Liver (tissue), 9 donors: ENCODE results near the gene OTOF. TPM values are rescaled to one million over a fixed set of nuclear protein-coding genes. Genes with fewer than 3 reads are reported as not detected.

Experiments
- DNase-seq: peaks from one replicate; pipeline ENCODE4 v3.0.0-alpha.2; 2017; ENCODE audit warnings: low spot score
- H3K27ac ChIP-seq, 2 donors: one replicate each; pipeline ENCODE4 v1.7.0; 2013; ENCODE audit warnings: inconsistent platforms in 2 of 2, low read length in 2 of 2, control low read depth in 1 of 2, low read depth in 1 of 2, mild to moderate bottlenecking in 1 of 2
- H3K27me3 ChIP-seq, 4 donors: one replicate each; pipeline versions ENCODE4 v1.6.1 to v1.7.0; 2013; ENCODE audit warnings: low read length in 3 of 4, inconsistent platforms in 1 of 4, mild to moderate bottlenecking in 1 of 4, moderate library complexity in 1 of 4; ENCODE audit not compliant: control insufficient read depth in 4 of 4, insufficient read depth in 4 of 4
- H3K36me3 ChIP-seq, 4 donors: one replicate each; pipeline versions ENCODE4 v1.6.1 to v1.7.0; 2013; ENCODE audit warnings: low read length in 3 of 4, mild to moderate bottlenecking in 3 of 4, low read depth in 1 of 4, moderate library complexity in 1 of 4; ENCODE audit not compliant: control insufficient read depth in 4 of 4, insufficient read depth in 3 of 4
- H3K4me1 ChIP-seq, 4 donors: one replicate each; pipeline versions ENCODE4 v1.6.1 to v1.7.0; 2013; ENCODE audit warnings: low read length in 3 of 4, mild to moderate bottlenecking in 3 of 4, moderate library complexity in 1 of 4; ENCODE audit not compliant: control insufficient read depth in 4 of 4, insufficient read depth in 4 of 4
- H3K4me3 ChIP-seq, 3 donors: one replicate each; pipeline versions ENCODE4 v1.6.1 to v1.7.0; 2013; ENCODE audit warnings: low read length in 3 of 3, control low read depth in 1 of 3, low read depth in 1 of 3, mild to moderate bottlenecking in 1 of 3
- H3K9ac ChIP-seq, 2 donors: one replicate each; pipeline ENCODE4 v1.7.0; 2013; ENCODE audit warnings: low read length in 2 of 2, mild to moderate bottlenecking in 2 of 2, moderate library complexity in 2 of 2, control low read depth in 1 of 2, low read depth in 1 of 2
- H3K9me3 ChIP-seq, 4 donors: one replicate each; pipeline versions ENCODE4 v1.6.1 to v1.7.0; 2013; ENCODE audit warnings: low read length in 3 of 4; ENCODE audit not compliant: control insufficient read depth in 4 of 4
- ATF3 ChIP-seq: IDR thresholded peaks from 2 replicates; pipeline ENCODE4 v1.6.1; 2016; ENCODE audit warnings: antibody characterized with exemption
- CTCF ChIP-seq: fragments of 150-350 bp; IDR thresholded peaks from 2 replicates; pipeline ENCODE4 v1.5.1; 2017; ENCODE audit warnings: improper control_type of control experiment, low read depth, low read length; ENCODE audit not compliant: missing input control
- EGR1 ChIP-seq, 2 donors: IDR thresholded peaks; 2 replicates each; pipeline ENCODE4 v1.6.1; 2016 to 2018; ENCODE audit warnings: antibody characterized with exemption in 2 of 2, low read depth in 2 of 2
- FOXA1 ChIP-seq: IDR thresholded peaks from 2 replicates; pipeline ENCODE4 v1.6.1; 2016; ENCODE audit warnings: antibody characterized with exemption
- FOXA2 ChIP-seq: IDR thresholded peaks from 2 replicates; pipeline ENCODE4 v1.6.1; 2016; ENCODE audit warnings: antibody characterized with exemption
- HNF4A ChIP-seq, 2 donors: conservative IDR thresholded peaks; 2 replicates each; pipeline ENCODE4 v1.6.1; 2016; ENCODE audit warnings: antibody characterized with exemption in 2 of 2, mild to moderate bottlenecking in 2 of 2
- HNF4G ChIP-seq: IDR thresholded peaks from 2 replicates; pipeline ENCODE4 v1.6.1; 2016; ENCODE audit warnings: antibody characterized with exemption
- JUND ChIP-seq, 2 donors: IDR thresholded peaks; 2 replicates each; pipeline ENCODE4 v1.6.1; 2016; ENCODE audit warnings: antibody characterized with exemption in 2 of 2
- MAX ChIP-seq: IDR thresholded peaks from 2 replicates; pipeline ENCODE4 v1.6.1; 2016; ENCODE audit warnings: antibody characterized with exemption
- NR2F2 ChIP-seq: IDR thresholded peaks from 2 replicates; pipeline ENCODE4 v1.6.1; 2016; ENCODE audit warnings: antibody characterized with exemption
- RAD21 ChIP-seq, 2 donors: IDR thresholded peaks; 2 replicates each; pipeline ENCODE4 v1.6.1; 2016; ENCODE audit warnings: antibody characterized with exemption in 2 of 2, mild to moderate bottlenecking in 2 of 2
- REST ChIP-seq: IDR thresholded peaks from 2 replicates; pipeline ENCODE4 v1.6.1; 2016; ENCODE audit warnings: antibody characterized with exemption, mild to moderate bottlenecking
- RXRA ChIP-seq, 2 donors: IDR thresholded peaks; 2 replicates each; pipeline ENCODE4 v1.6.1; 2017 to 2018; ENCODE audit warnings: antibody characterized with exemption in 2 of 2, mild to moderate bottlenecking in 1 of 2
- SP1 ChIP-seq: IDR thresholded peaks from 2 replicates; pipeline ENCODE4 v1.6.1; 2018; ENCODE audit warnings: antibody characterized with exemption, mild to moderate bottlenecking
- TAF1 ChIP-seq: conservative IDR thresholded peaks from 2 replicates; pipeline ENCODE4 v1.6.1; 2016; ENCODE audit warnings: antibody characterized with exemption, mild to moderate bottlenecking
- YY1 ChIP-seq: IDR thresholded peaks from 2 replicates; pipeline ENCODE4 v1.6.1; 2016; ENCODE audit warnings: antibody characterized with exemption, mild to moderate bottlenecking
- ZBTB33 ChIP-seq: IDR thresholded peaks from 2 replicates; pipeline ENCODE4 v1.6.1; 2016; ENCODE audit warnings: antibody characterized with exemption
- WGBS: extraction: QIAGEN DNeasy Blood & Tissue Kit; methylation state at CpG from one replicate; pipeline ENCODE4 v1.1.7; 2013; 5-methylcytosine and 5-hydroxymethylcytosine counted together
- polyA plus RNA-seq, 2 donors: library from polyadenylated mRNA; stranded (reverse) in 1 of 2; unstranded in 1 of 2; fragments of 200-250 nt in 1 of 2; fragments of >200 nt in 1 of 2; fragmentation: Nextera tagmentation in 1 of 2; extraction: Ambion mirVana in 1 of 2; gene quantifications; one replicate each; pipeline versions ENCODE4 v1.2.1 to v1.2.3, GENCODE V29; 2013 to 2015
- total RNA-seq, 2 donors: library from RNA; depleted of rRNA; stranded (reverse); fragments of >200 nt; gene quantifications; one replicate each; pipeline ENCODE4 v1.2.3, GENCODE V29; 2014
- donor health status: healthy.
- donor health status: healthy.
- donor health status: healthy.
- donor health status: healthy.
- donor health status: healthy.

OTOF gene
- total and polyA plus RNA-seq, 4 donors: 0.06 to 0.28 (median 0.07) TPM; not detected in 1

- WGBS: 94% methylated on average over 20 of the region's 20 CpGs
- Histone ChIP-seq H3K27ac (no peak overlapping the region), H3K9ac (no peak overlapping the region), H3K4me1 (peaks cover 4 to 28% (median 15%) of the 10 kb centered on the region in 4 donors), H3K9me3 (no peaks in the 10 kb centered on the region), H3K27me3 (no peaks in the 10 kb centered on the region), H3K4me3 (no peak overlapping the region), H3K36me3 (no peaks in the 10 kb centered on the region)
- no peak for TF ChIP-seq RXRA (IDR thresholded peaks at IDR 0.05)
- no peak for TF ChIP-seq NR2F2
- TF ChIP-seq HNF4A (conservative IDR thresholded peaks at IDR 0.05): no peak
- TF ChIP-seq MAX: no peak
- TF ChIP-seq HNF4G: no peak
- TF ChIP-seq TAF1: no peak
- no peak for TF ChIP-seq EGR1 (IDR thresholded peaks at IDR 0.05; ENCODE audit: low read depth in 2 of 2)
- no peak for TF ChIP-seq YY1
- TF ChIP-seq FOXA1: no peak
- TF ChIP-seq CTCF: no peak
- no peak for DNase-seq
Measured at GRCh38 chr2:26488463-26489212, 10.7 kb upstream of the OTOF start.

- no peak overlapping the region for H3K9ac ChIP-seq
Measured at GRCh38 chr2:26487192-26487591, 9.3 kb upstream of the OTOF start.

More at GRCh38 chr2:26487192-26487591, 9.3 kb upstream of the OTOF start:
- H3K9me3 ChIP-seq: no peaks in the 10 kb centered on the region
- no peaks in the 10 kb centered on the region for H3K36me3 ChIP-seq
- no peak overlapping the region for H3K4me3 ChIP-seq
- DNase-seq: no peak
- no peak overlapping the region for H3K27ac ChIP-seq
- WGBS: 83% methylated on average over 5 of the region's 5 CpGs
- H3K4me1 ChIP-seq: peaks cover 10 to 39% (median 24%) of the 10 kb centered on the region in 4 donors
- no peaks in the 10 kb centered on the region for H3K27me3 ChIP-seq
- TF ChIP-seq MAX: no peak
- TF ChIP-seq SP1: no peak
- TF ChIP-seq RAD21 (IDR thresholded peaks at IDR 0.05): no peak
- no peak for TF ChIP-seq ZBTB33
- no peak for TF ChIP-seq EGR1 (IDR thresholded peaks at IDR 0.05; ENCODE audit: low read depth in 2 of 2)
- TF ChIP-seq HNF4G: no peak
- no peak for TF ChIP-seq CTCF
- TF ChIP-seq ATF3: no peak
- no peak for TF ChIP-seq FOXA1
- no peak for TF ChIP-seq HNF4A (conservative IDR thresholded peaks at IDR 0.05)
- TF ChIP-seq FOXA2: no peak
- TF ChIP-seq JUND (IDR thresholded peaks at IDR 0.05): no peak
- no peak for TF ChIP-seq REST
- TF ChIP-seq RXRA (IDR thresholded peaks at IDR 0.05): no peak
